K562 (cell line): ENCODE measurements around the gene OGFR. TPM values are rescaled to one million over a fixed set of nuclear protein-coding genes. Genes with fewer than 3 reads are reported as not detected.

Experiments used
- ATAC-seq: fragments of 200-7000 bp; cut with Tn5 transposase; 3 replicates; pipeline ENCODE4 v1.9.1; 2020; ENCODE audit warnings: moderate library complexity
- BruUV-seq: library from RNA; stranded (reverse); fragments of 400-500 nt; replicated peaks from 2 replicates; lab custom pipeline; 2021; lab: Mats Ljungman, UMichigan
- CTCF ChIA-PET: fragments of 300-600 bp; formaldehyde crosslinking; extraction: SDS; loops from one replicate; lab custom pipeline; 2021; ENCODE audit warnings: low intra/inter-chr PET ratio; lab: Yijun Ruan, JAX
- POLR2A ChIA-PET: fragments of 300-600, 350-650 bp; sonication (Branson Sonifier 250); formaldehyde crosslinking; extraction: SDS; loops from one replicate; lab custom pipeline; 2021; ENCODE audit warnings: antibody characterized with exemption, inconsistent platforms; lab: Yijun Ruan, JAX
- DNase-seq, 4 experiments: peaks; one replicate each; pipeline versions ENCODE4 v3.0.0 to v3.0.0-alpha.2; 2011 to 2018; ENCODE audit warnings: low spot score in 3 of 4, mixed read lengths in 3 of 4; ENCODE audit errors: extremely low read depth in 1 of 4
- FAIRE-seq: peaks from 2 replicates; lab custom pipeline; 2011; peaks lifted over from hg19 to GRCh38; lab: Jason Lieb, UNC
- H2AFZ ChIP-seq: 2 replicates; pipeline ENCODE4 v1.6.0; 2011; ENCODE audit warnings: low read depth, low read length, control low read depth, inconsistent platforms
- H3K27ac ChIP-seq: fragments of 200-600 bp; 3 replicates; pipeline ENCODE4 v1.8.0; 2011; ENCODE audit warnings: low read depth, mild to moderate bottlenecking, control low read depth, inconsistent platforms, low read length, moderate library complexity, mixed read lengths; ENCODE audit errors: extremely low read depth
- H3K27me3 ChIP-seq, 2 experiments: fragments of 300-600 bp in 1 of 2; 2 replicates in 1 of 2; 3 replicates in 1 of 2; pipeline versions ENCODE4 v1.6.0 to v1.8.0; 2011; ENCODE audit warnings: inconsistent platforms in 2 of 2, low read length in 2 of 2, mild to moderate bottlenecking in 1 of 2, mixed read lengths in 1 of 2, moderate library complexity in 1 of 2; ENCODE audit not compliant: control insufficient read depth in 2 of 2, insufficient read depth in 2 of 2
- H3K36me3 ChIP-seq: fragments of 300-600 bp; 3 replicates; pipeline ENCODE4 v1.8.0; 2011; ENCODE audit warnings: mild to moderate bottlenecking, low read length, inconsistent platforms; ENCODE audit not compliant: control insufficient read depth, insufficient read depth
- H3K4me1 ChIP-seq, 2 experiments: fragments of 200-600 bp in 1 of 2; replicated peaks in 1 of 2; 2 replicates in 1 of 2; 3 replicates in 1 of 2; pipeline versions ENCODE4 v1.5.1 to v1.8.0; 2011; ENCODE audit warnings: inconsistent platforms in 2 of 2, low read length in 2 of 2, mild to moderate bottlenecking in 1 of 2, mixed read lengths in 1 of 2, moderate library complexity in 1 of 2; ENCODE audit not compliant: control insufficient read depth in 2 of 2, insufficient read depth in 2 of 2
- H3K4me2 ChIP-seq: 2 replicates; pipeline ENCODE4 v1.6.1; 2011; ENCODE audit warnings: low read length, control low read depth, inconsistent platforms, mixed read lengths; ENCODE audit not compliant: insufficient read depth
- H3K4me3 ChIP-seq: fragments of 200-600 bp; sonication (generic), shearing (Covaris generic); 2 replicates; pipeline ENCODE4 v1.5.1; 2016; ENCODE audit warnings: control low read depth, inconsistent platforms
- H3K79me2 ChIP-seq: fragments of 200-600 bp; 3 replicates; pipeline ENCODE4 v1.8.0; 2011; ENCODE audit warnings: low read length, inconsistent platforms; ENCODE audit not compliant: control insufficient read depth, insufficient read depth
- H3K9ac ChIP-seq, 2 experiments: 2 replicates each; pipeline versions ENCODE4 v1.6.0 to v1.6.1; 2011; ENCODE audit warnings: low read depth in 2 of 2, low read length in 2 of 2, control low read depth in 1 of 2, inconsistent platforms in 1 of 2, mild to moderate bottlenecking in 1 of 2, mixed read lengths in 1 of 2; ENCODE audit not compliant: insufficient read depth in 1 of 2
- H3K9me1 ChIP-seq: one replicate; pipeline ENCODE4 v1.6.0; 2011; ENCODE audit warnings: inconsistent platforms, mild to moderate bottlenecking, low read length, moderate library complexity; ENCODE audit not compliant: control insufficient read depth, insufficient read depth
- H3K9me3 ChIP-seq: replicated peaks from 2 replicates; pipeline ENCODE4 v1.5.1; 2011; ENCODE audit warnings: low read depth, low read length, inconsistent platforms; ENCODE audit not compliant: control insufficient read depth, insufficient read depth
- H4K20me1 ChIP-seq: replicated peaks from 2 replicates; pipeline ENCODE4 v1.6.1; 2011; ENCODE audit warnings: low read length, inconsistent platforms, mixed read lengths; ENCODE audit not compliant: control insufficient read depth, insufficient read depth
- ATF1 ChIP-seq, 2 experiments: fragments of 450-650 bp in 1 of 2; IDR thresholded peaks; 2 replicates each; pipeline ENCODE4 v1.6.1; 2016; ENCODE audit warnings: missing compliant biosample characterization in 1 of 2, missing genetic modification characterization in 1 of 2
- CSDE1 ChIP-seq, 2 experiments: fragments of 450-650 bp; IDR thresholded peaks; 2 replicates each; pipeline ENCODE4 v1.6.1; 2016; ENCODE audit warnings: mild to moderate bottlenecking in 1 of 2
- FOSL1 ChIP-seq: fragments of 200-800 bp; sonication (Bioruptor generic); conservative IDR thresholded peaks from 2 replicates; pipeline ENCODE4 v1.6.1; 2016; ENCODE audit warnings: missing genetic modification characterization, missing compliant biosample characterization
- STAT5B ChIP-seq: fragments of 250-450 bp; sonication (Bioruptor Pico); IDR thresholded peaks from 2 replicates; pipeline ENCODE4 v1.8.0; 2021; ENCODE audit warnings: mild to moderate bottlenecking, inconsistent platforms
- WGBS: fragments of 100-300 bp; shearing (Covaris generic); methylation state at CpG from one replicate; pipeline ENCODE4 v1.1.6; 2016; ENCODE audit warnings: low coverage, mixed read lengths; ENCODE audit not compliant: insufficient coverage; ENCODE audit errors: missing lambda C conversion rate; 5-methylcytosine and 5-hydroxymethylcytosine counted together
- in situ Hi-C: fragments of 300-500 bp; cut with MboI; formaldehyde crosslinking; loops from 4 replicates; pipeline ENCODE4 v1.15.0; 2018; ENCODE audit warnings: inconsistent platforms, mixed read lengths
- intact Hi-C: fragments of 100-400 bp; cut with micrococcal nuclease; formaldehyde crosslinking; loops from 2 replicates; pipeline ENCODE4 v1.14.2; 2022
- polyA plus RNA-seq, 8 experiments: library from polyadenylated mRNA; depleted of rRNA in 4 of 8; stranded (reverse) in 5 of 8; unstranded in 3 of 8; fragments of >200 nt; fragmentation: Nextera tagmentation in 2 of 8; fragmentation: Illumina TruSeq in 1 of 8; extraction: Ambion mirVana in 2 of 8; extraction: Trizol in 1 of 8; gene quantifications; 2 replicates each; pipeline versions ENCODE4 v1.2.1 to v1.2.3, GENCODE V29; 2011 to 2014; ENCODE audit warnings: inconsistent platforms in 1 of 8, missing spikeins in 1 of 8
- total RNA-seq, 7 experiments: library from RNA; depleted of rRNA in 6 of 7; stranded (reverse); fragments of >200 nt in 6 of 7; fragmentation: Illumina TruSeq in 2 of 7; extraction: Trizol in 2 of 7; gene quantifications; 2 replicates each; pipeline versions ENCODE4 v1.2.1 to v1.2.3, GENCODE V29; 2011 to 2021; ENCODE audit warnings: low replicate concordance in 1 of 7
- TF ChIP-seq, protein P1 (sequence below): sonication (generic); formaldehyde crosslinking; IDR thresholded peaks from 2 replicates; pipeline ENCODE4 v1.9.0; 2022; ENCODE audit warnings: mild to moderate bottlenecking, missing genetic modification reagents
- TF ChIP-seq, protein P2 (sequence below): IDR thresholded peaks from 2 replicates; pipeline ENCODE4 v1.6.1; 2016; ENCODE audit warnings: missing genetic modification characterization, missing compliant biosample characterization
- TF ChIP-seq, protein P3 (sequence below): sonication (generic); formaldehyde crosslinking; IDR thresholded peaks from 2 replicates; pipeline ENCODE4 v1.9.0; 2022; ENCODE audit warnings: mild to moderate bottlenecking, missing genetic modification reagents
- TF ChIP-seq, protein P4 (sequence below), 2 experiments: fragments of 450-650 bp in 1 of 2; sonication (generic) in 1 of 2; formaldehyde crosslinking in 1 of 2; IDR thresholded peaks in 1 of 2; conservative IDR thresholded peaks in 1 of 2; 2 replicates each; pipeline versions ENCODE4 v1.6.1 to v1.8.1; 2016 to 2023; ENCODE audit warnings: mild to moderate bottlenecking in 2 of 2, moderate library complexity in 2 of 2, inconsistent platforms in 1 of 2, missing genetic modification reagents in 1 of 2
- TF ChIP-seq, protein P5 (sequence below): sonication (generic); formaldehyde crosslinking; IDR thresholded peaks from 2 replicates; pipeline ENCODE4 v1.8.1; 2023; ENCODE audit warnings: mild to moderate bottlenecking, missing genetic modification reagents

The OGFR gene
- total and polyA plus RNA-seq, 9 of the 15 experiments (the other 6 are each of a cell fraction or from before 2014, with no cell fraction given), result 0.39 to 56.3 (median 17.5) TPM

DNA sequence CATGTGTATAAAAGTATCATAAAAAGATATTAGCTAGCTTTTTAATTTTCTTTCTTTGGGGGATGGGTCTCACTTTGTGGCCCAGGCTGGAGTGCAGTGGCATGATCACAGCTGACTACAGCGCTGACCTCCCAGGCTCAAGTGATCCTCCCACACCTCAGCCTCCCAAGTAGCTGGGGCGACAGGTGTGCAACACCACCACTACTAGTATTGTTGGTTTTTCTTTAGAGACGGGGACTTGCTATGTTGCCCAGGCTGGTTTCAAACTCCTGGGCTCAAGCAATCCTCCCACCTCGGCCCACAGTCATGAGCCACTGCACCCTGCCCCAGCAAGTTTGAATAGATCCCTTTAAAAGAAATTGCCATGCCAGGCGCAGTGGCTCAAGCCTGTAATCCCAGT is 50.5 kb downstream of the OGFR start (continued):
- TF ChIP-seq, protein P1, sequence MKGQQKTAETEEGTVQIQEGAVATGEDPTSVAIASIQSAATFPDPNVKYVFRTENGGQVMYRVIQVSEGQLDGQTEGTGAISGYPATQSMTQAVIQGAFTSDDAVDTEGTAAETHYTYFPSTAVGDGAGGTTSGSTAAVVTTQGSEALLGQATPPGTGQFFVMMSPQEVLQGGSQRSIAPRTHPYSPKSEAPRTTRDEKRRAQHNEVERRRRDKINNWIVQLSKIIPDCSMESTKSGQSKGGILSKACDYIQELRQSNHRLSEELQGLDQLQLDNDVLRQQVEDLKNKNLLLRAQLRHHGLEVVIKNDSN (CRISPR knock-in tag), result no peak
- TF ChIP-seq, protein P2, sequence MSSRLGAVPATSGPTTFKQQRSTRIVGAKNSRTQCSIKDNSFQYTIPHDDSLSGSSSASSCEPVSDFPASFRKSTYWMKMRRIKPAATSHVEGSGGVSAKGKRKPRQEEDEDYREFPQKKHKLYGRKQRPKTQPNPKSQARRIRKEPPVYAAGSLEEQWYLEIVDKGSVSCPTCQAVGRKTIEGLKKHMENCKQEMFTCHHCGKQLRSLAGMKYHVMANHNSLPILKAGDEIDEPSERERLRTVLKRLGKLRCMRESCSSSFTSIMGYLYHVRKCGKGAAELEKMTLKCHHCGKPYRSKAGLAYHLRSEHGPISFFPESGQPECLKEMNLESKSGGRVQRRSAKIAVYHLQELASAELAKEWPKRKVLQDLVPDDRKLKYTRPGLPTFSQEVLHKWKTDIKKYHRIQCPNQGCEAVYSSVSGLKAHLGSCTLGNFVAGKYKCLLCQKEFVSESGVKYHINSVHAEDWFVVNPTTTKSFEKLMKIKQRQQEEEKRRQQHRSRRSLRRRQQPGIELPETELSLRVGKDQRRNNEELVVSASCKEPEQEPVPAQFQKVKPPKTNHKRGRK (tag), result no peak
- no peak for TF ChIP-seq STAT5B (CRISPR knock-in tag)

DNA sequence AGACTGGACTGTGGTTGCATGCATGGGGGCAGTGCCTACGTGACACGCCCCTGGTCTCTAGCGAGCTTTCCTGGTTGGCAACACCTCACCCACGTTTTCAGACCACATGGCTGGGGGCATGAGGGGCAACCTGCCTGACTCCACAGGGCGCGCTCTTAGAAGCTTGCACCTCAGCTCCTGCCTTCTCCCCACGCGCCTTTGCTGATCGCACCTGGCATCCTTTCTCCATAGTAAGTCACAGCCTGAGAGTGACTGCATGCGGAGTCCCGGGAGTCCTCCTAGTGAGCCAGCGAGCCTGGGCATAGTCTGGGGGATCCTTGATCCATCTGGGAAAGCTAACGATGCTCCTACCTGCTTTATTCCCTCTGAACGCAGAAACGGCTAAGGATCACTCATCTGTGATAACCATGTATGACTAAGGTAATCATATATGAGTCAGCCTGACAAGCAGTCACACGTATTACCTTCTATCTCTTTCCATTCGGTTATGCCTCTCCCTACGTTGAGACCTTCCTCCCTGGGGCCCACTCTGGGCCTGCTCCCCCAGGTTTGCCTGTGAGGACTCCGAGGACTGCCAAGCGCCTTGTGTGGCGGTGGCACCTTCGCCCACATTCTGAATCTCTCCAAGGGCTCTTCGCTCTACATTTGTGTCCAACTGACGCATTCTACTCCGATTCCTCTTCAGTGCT is 52.4 kb downstream of the OGFR start:
- peaks cover 7 to 28% of the 10 kb centered on the region in 2 experiments; a peak in 4 of 5 replicates for H3K4me1 ChIP-seq
- ATAC-seq (no peak), DNase-seq (no peak), FAIRE-seq (no peak)
- H3K4me2 ChIP-seq, result no peak overlapping the region
- in situ Hi-C loops, result no loop called here
- H3K36me3 ChIP-seq, result peaks cover 59% of the 10 kb centered on the region
- H3K9ac ChIP-seq, result peak overlapping the region in 1 of 2 experiments; percentile 67; a peak in 1 of 4 replicates
- TF ChIP-seq, protein P3, sequence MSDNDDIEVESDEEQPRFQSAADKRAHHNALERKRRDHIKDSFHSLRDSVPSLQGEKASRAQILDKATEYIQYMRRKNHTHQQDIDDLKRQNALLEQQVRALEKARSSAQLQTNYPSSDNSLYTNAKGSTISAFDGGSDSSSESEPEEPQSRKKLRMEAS (CRISPR knock-in tag), result 0 out of 2 replicates have a peak, but pooled peaks have one; percentile 37
- peak; percentile 87 for TF ChIP-seq FOSL1
- TF ChIP-seq CSDE1 (IDR thresholded peaks at IDR 0.05), result no peak
- TF ChIP-seq, protein P4, sequence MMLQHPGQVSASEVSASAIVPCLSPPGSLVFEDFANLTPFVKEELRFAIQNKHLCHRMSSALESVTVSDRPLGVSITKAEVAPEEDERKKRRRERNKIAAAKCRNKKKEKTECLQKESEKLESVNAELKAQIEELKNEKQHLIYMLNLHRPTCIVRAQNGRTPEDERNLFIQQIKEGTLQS (IDR thresholded peaks at IDR 0.05), result peak; percentile 46; the same call in 1 of the 2 replicates
- TF ChIP-seq, protein P4 (CRISPR knock-in tag; conservative IDR thresholded peaks at IDR 0.05), result no peak
- TF ChIP-seq ATF1 (CRISPR knock-in tag; IDR thresholded peaks at IDR 0.05), result no peak
- TF ChIP-seq ATF1 (tag; IDR thresholded peaks at IDR 0.05), result no peak
- TF ChIP-seq, protein P5, sequence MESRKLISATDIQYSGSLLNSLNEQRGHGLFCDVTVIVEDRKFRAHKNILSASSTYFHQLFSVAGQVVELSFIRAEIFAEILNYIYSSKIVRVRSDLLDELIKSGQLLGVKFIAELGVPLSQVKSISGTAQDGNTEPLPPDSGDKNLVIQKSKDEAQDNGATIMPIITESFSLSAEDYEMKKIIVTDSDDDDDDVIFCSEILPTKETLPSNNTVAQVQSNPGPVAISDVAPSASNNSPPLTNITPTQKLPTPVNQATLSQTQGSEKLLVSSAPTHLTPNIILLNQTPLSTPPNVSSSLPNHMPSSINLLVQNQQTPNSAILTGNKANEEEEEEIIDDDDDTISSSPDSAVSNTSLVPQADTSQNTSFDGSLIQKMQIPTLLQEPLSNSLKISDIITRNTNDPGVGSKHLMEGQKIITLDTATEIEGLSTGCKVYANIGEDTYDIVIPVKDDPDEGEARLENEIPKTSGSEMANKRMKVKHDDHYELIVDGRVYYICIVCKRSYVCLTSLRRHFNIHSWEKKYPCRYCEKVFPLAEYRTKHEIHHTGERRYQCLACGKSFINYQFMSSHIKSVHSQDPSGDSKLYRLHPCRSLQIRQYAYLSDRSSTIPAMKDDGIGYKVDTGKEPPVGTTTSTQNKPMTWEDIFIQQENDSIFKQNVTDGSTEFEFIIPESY (CRISPR knock-in tag), result 0 out of 2 replicates have a peak, but pooled peaks have one; percentile 29
- TF ChIP-seq, all 486 proteins: peak for 4
- Histone ChIP-seq H3K9me1 (no peaks in the 10 kb centered on the region), H2AFZ (no peak overlapping the region), H4K20me1 (0 out of 2 replicates have a peak, but pooled peaks cover 7% of the 10 kb centered on the region), H3K9me3 (no peaks in the 10 kb centered on the region), H3K27ac (no peak overlapping the region; the same call in 2 of the 3 replicates), H3K79me2 (peaks cover 23% of the 10 kb centered on the region), H3K27me3 (no peaks in the 10 kb centered on the region), H3K4me3 (no peak overlapping the region)
- intact Hi-C loops, result no loop called here
- ChIA-PET POLR2A (interaction anchor here (0.7 to 0.9 kb wide), 3 partner anchors 10 to 294 kb away, joined by 3 read pairs; no protein-coding TSS in a partner anchor), CTCF (interaction anchor here (0.7 kb wide), 1 partner anchor 14 kb away, joined by 4 read pairs; no protein-coding TSS in a partner anchor)
- no TSS peak for BruUV-seq
- WGBS, result 84% methylated on average over 25 of the region's 25 CpGs
